Immature natural killer cell (primary cell): ENCODE measurements around the gene C19orf18. TPM values are rescaled to one million over a fixed set of nuclear protein-coding genes. Genes with fewer than 3 reads are reported as not detected.

Experiments used
- DNase-seq, 3 donors: peaks; one replicate each; pipeline ENCODE4 v3.0.0; 2022; ENCODE audit warnings: mixed read lengths in 1 of 3
- H3K27ac Mint-ChIP-seq, 6 donors: one replicate each; pipeline ENCODE4 v1.8.0; 2020; ENCODE audit warnings: mixed read lengths in 6 of 6, mild to moderate bottlenecking in 5 of 6, inconsistent platforms in 4 of 6, moderate library complexity in 3 of 6
- H3K27me3 Mint-ChIP-seq, 3 donors: one replicate each; pipeline ENCODE4 v1.8.0; 2020 to 2021; ENCODE audit warnings: low read depth in 3 of 3, mild to moderate bottlenecking in 3 of 3, mixed read lengths in 3 of 3, moderate library complexity in 3 of 3, inconsistent platforms in 1 of 3
- H3K36me3 Mint-ChIP-seq, 3 donors: one replicate each; pipeline ENCODE4 v1.8.0; 2020; ENCODE audit warnings: mixed read lengths in 3 of 3, inconsistent platforms in 2 of 3, mild to moderate bottlenecking in 2 of 3
- H3K4me1 Mint-ChIP-seq, 2 donors: one replicate each; pipeline ENCODE4 v1.8.0; 2020; ENCODE audit warnings: inconsistent platforms in 2 of 2, mild to moderate bottlenecking in 2 of 2, mixed read lengths in 2 of 2, moderate library complexity in 1 of 2
- H3K4me3 Mint-ChIP-seq, 5 donors: one replicate each; pipeline ENCODE4 v1.8.0; 2020; ENCODE audit warnings: mild to moderate bottlenecking in 5 of 5, mixed read lengths in 5 of 5, inconsistent platforms in 3 of 5, moderate library complexity in 3 of 5
- H3K9me3 Mint-ChIP-seq, 6 donors: one replicate each; pipeline ENCODE4 v1.8.0; 2020; ENCODE audit warnings: mild to moderate bottlenecking in 6 of 6, mixed read lengths in 6 of 6, inconsistent platforms in 4 of 6, moderate library complexity in 3 of 6
- polyA plus RNA-seq, 3 donors: library from polyadenylated mRNA; unstranded; fragments of 300-500 nt; fragmentation: Illumina TruSeq; gene quantifications; one replicate each; pipeline ENCODE4 v1.2.3, GENCODE V29; 2021

The C19orf18 gene
- polyA plus RNA-seq, 3 donors from 2014 or later = not detected

- Mint-ChIP-seq H3K27ac (peak overlapping the region; percentile 83 to 94 (median 92)), H3K27me3 (peaks cover 2 to 11% (median 10%) of the 10 kb centered on the region in 3 donors), H3K36me3 (peaks cover 34 to 72% (median 59%) of the 10 kb centered on the region in 3 donors), H3K9me3 (peaks cover 14 to 47% (median 34%) of the 10 kb centered on the region in 6 donors), H3K4me1 (peaks cover 38 to 45% of the 10 kb centered on the region in 2 donors), H3K4me3 (peak overlapping the region; percentile 78 to 87 (median 82))
- DNase-seq = peak in 2 of 3 donors; percentile 32 to 46
These were observed 27.6 kb upstream of the C19orf18 start for GRCh38 chr19:58001895-58002369.

GRCh38 chr19:58000677-58001076 is 26.3 kb upstream of the C19orf18 start:
- no peak for DNase-seq
- Mint-ChIP-seq H3K4me3 (peak overlapping the region; percentile 78 to 87 (median 82)), H3K27ac (peak overlapping the region in 4 of 6 donors; percentile 83 to 94 (median 92)), H3K36me3 (peaks cover 28 to 71% (median 60%) of the 10 kb centered on the region in 3 donors), H3K4me1 (peaks cover 38 to 43% of the 10 kb centered on the region in 2 donors), H3K9me3 (peaks cover 5 to 35% (median 22%) of the 10 kb centered on the region in 6 donors), H3K27me3 (peaks cover 2 to 11% (median 10%) of the 10 kb centered on the region in 3 donors)

GRCh38 chr19:57992841-57993240 is 18.5 kb upstream of the C19orf18 start:
- Mint-ChIP-seq H3K36me3 (peaks cover 48 to 79% (median 68%) of the 10 kb centered on the region in 3 donors), H3K27ac (no peak overlapping the region), H3K9me3 (peaks cover 9 to 48% (median 28%) of the 10 kb centered on the region in 6 donors), H3K4me3 (no peak overlapping the region), H3K27me3 (peaks cover 0 to 1% (median 0%) of the 10 kb centered on the region in 3 donors), H3K4me1 (no peaks in the 10 kb centered on the region)
- no peak for DNase-seq

- Mint-ChIP-seq H3K9me3 (peaks cover 66 to 99% (median 99%) of the 10 kb centered on the region in 6 donors), H3K36me3 (peaks cover 70 to 87% (median 80%) of the 10 kb centered on the region in 3 donors), H3K27me3 (peaks cover 2 to 12% (median 6%) of the 10 kb centered on the region in 3 donors), H3K4me3 (peak overlapping the region in 1 of 5 donors; percentile 17), H3K4me1 (peaks cover 0 to 3% of the 10 kb centered on the region in 2 donors), H3K27ac (no peak overlapping the region)
- DNase-seq = no peak
These were observed 4.4 kb upstream of the C19orf18 start for GRCh38 chr19:57978586-57979289.

- H3K9me3 Mint-ChIP-seq = peaks cover 31 to 59% (median 48%) of the 10 kb centered on the region in 6 donors
- H3K27ac Mint-ChIP-seq = no peak overlapping the region
- H3K27me3 Mint-ChIP-seq = peaks cover 0 to 3% (median 0%) of the 10 kb centered on the region in 3 donors
- peaks cover 12 to 21% (median 17%) of the 10 kb centered on the region in 3 donors for H3K36me3 Mint-ChIP-seq
- H3K4me1 Mint-ChIP-seq = no peaks in the 10 kb centered on the region
- DNase-seq = no peak
- no peak overlapping the region for H3K4me3 Mint-ChIP-seq
These were observed 9.6 kb downstream of the C19orf18 start for GRCh38 chr19:57964761-57965160.

GRCh38 chr19:57961785-57962184 is 12.5 kb downstream of the C19orf18 start:
- peaks cover 19 to 57% (median 47%) of the 10 kb centered on the region in 6 donors for H3K9me3 Mint-ChIP-seq
- peaks cover 8 to 17% (median 17%) of the 10 kb centered on the region in 3 donors for H3K36me3 Mint-ChIP-seq
- no peak for DNase-seq
- H3K4me1 Mint-ChIP-seq = no peaks in the 10 kb centered on the region
- H3K27ac Mint-ChIP-seq = peak overlapping the region in 1 of 6 donors; percentile 64
- peaks cover 0 to 4% (median 0%) of the 10 kb centered on the region in 3 donors for H3K27me3 Mint-ChIP-seq
- no peak overlapping the region for H3K4me3 Mint-ChIP-seq

GRCh38 chr19:57954996-57955395 is 19.3 kb downstream of the C19orf18 start:
- peaks cover 0 to 21% (median 11%) of the 10 kb centered on the region in 3 donors for H3K36me3 Mint-ChIP-seq
- H3K9me3 Mint-ChIP-seq = peaks cover 14 to 49% (median 25%) of the 10 kb centered on the region in 6 donors
- DNase-seq = no peak
- no peak overlapping the region for H3K4me3 Mint-ChIP-seq
- peaks cover 0 to 6% (median 3%) of the 10 kb centered on the region in 3 donors for H3K27me3 Mint-ChIP-seq
- no peaks in the 10 kb centered on the region for H3K4me1 Mint-ChIP-seq
- H3K27ac Mint-ChIP-seq = no peak overlapping the region

- Mint-ChIP-seq H3K4me1 (peaks cover 23 to 27% of the 10 kb centered on the region in 2 donors), H3K27ac (no peak overlapping the region), H3K9me3 (peaks cover 12 to 44% (median 20%) of the 10 kb centered on the region in 6 donors), H3K27me3 (peaks cover 5 to 8% (median 6%) of the 10 kb centered on the region in 3 donors), H3K4me3 (peak overlapping the region in 1 of 5 donors; percentile 54), H3K36me3 (peaks cover 7 to 16% (median 14%) of the 10 kb centered on the region in 3 donors)
- no peak for DNase-seq
These were observed 24.6 kb downstream of the C19orf18 start for GRCh38 chr19:57949702-57950101.

- peaks cover 23 to 27% of the 10 kb centered on the region in 2 donors for H3K4me1 Mint-ChIP-seq
- H3K4me3 Mint-ChIP-seq = no peak overlapping the region
- DNase-seq = no peak
- H3K27me3 Mint-ChIP-seq = peaks cover 5 to 6% (median 6%) of the 10 kb centered on the region in 3 donors
- peaks cover 14 to 42% (median 20%) of the 10 kb centered on the region in 6 donors for H3K9me3 Mint-ChIP-seq
- peaks cover 10 to 20% (median 17%) of the 10 kb centered on the region in 3 donors for H3K36me3 Mint-ChIP-seq
- H3K27ac Mint-ChIP-seq = no peak overlapping the region
These were observed 25.0 kb downstream of the C19orf18 start for GRCh38 chr19:57949296-57949695.

GRCh38 chr19:57947419-57948134 is 26.8 kb downstream of the C19orf18 start, which contains the start of gene ZNF256:
Gene ZNF256, minus strand, starts transcription at chr19:57947706. Its CDS starts 232 bp downstream, at chr19:57947474.
- DNase-seq = peak; percentile 86 to 89 (median 89)
- Mint-ChIP-seq H3K27ac (peak within 1 kb of the TSS; percentile 84 to 95 (median 94)), H3K9me3 (peaks cover 19 to 52% (median 33%) of the 10 kb centered on the region in 6 donors), H3K36me3 (peaks cover 27 to 38% (median 34%) of the 10 kb centered on the region in 3 donors), H3K27me3 (peaks cover 5 to 6% (median 5%) of the 10 kb centered on the region in 3 donors), H3K4me1 (peaks cover 25 to 34% of the 10 kb centered on the region in 2 donors), H3K4me3 (peak within 1 kb of the TSS; percentile 93 to 97 (median 96))

- Mint-ChIP-seq H3K4me1 (peaks cover 25 to 34% of the 10 kb centered on the region in 2 donors), H3K27ac (peak overlapping the region; percentile 2 to 94 (median 78)), H3K9me3 (peaks cover 24 to 58% (median 38%) of the 10 kb centered on the region in 6 donors), H3K36me3 (peaks cover 33 to 43% (median 39%) of the 10 kb centered on the region in 3 donors), H3K4me3 (peak overlapping the region; percentile 93 to 97 (median 96)), H3K27me3 (peaks cover 5 to 6% (median 5%) of the 10 kb centered on the region in 3 donors)
- no peak for DNase-seq
These were observed 27.3 kb downstream of the C19orf18 start for GRCh38 chr19:57947088-57947418.

GRCh38 chr19:57946316-57946715 is 28.0 kb downstream of the C19orf18 start:
- Mint-ChIP-seq H3K4me3 (peak overlapping the region; percentile 93 to 97 (median 96)), H3K9me3 (peaks cover 31 to 60% (median 45%) of the 10 kb centered on the region in 6 donors), H3K27ac (peak overlapping the region; percentile 2 to 94 (median 78)), H3K27me3 (peaks cover 5 to 6% (median 5%) of the 10 kb centered on the region in 3 donors), H3K4me1 (peaks cover 25 to 34% of the 10 kb centered on the region in 2 donors), H3K36me3 (peaks cover 40 to 50% (median 45%) of the 10 kb centered on the region in 3 donors)
- DNase-seq = no peak

- Mint-ChIP-seq H3K27ac (no peak overlapping the region), H3K36me3 (peaks cover 54 to 84% (median 58%) of the 10 kb centered on the region in 3 donors), H3K9me3 (peaks cover 29 to 88% (median 68%) of the 10 kb centered on the region in 6 donors)
These were observed 32.7 kb downstream of the C19orf18 start for GRCh38 chr19:57941593-57941992.

More at GRCh38 chr19:57941593-57941992, 32.7 kb downstream of the C19orf18 start:
- no peak overlapping the region for H3K4me3 Mint-ChIP-seq
- peaks cover 14 to 23% of the 10 kb centered on the region in 2 donors for H3K4me1 Mint-ChIP-seq
- H3K27me3 Mint-ChIP-seq = peaks cover 0 to 6% (median 0%) of the 10 kb centered on the region in 3 donors
- no peak for DNase-seq
